K562 (cell line): ENCODE data around the gene HLA-F.

Source experiments
- TF ChIP-seq, protein P1 (sequence below): sonication (generic); formaldehyde crosslinking; IDR thresholded peaks from 2 replicates; pipeline ENCODE4 v1.9.0; 2022; ENCODE audit warnings: mild to moderate bottlenecking, missing genetic modification reagents
- TF ChIP-seq, protein P2 (sequence below): fragments of 250-450 bp; sonication (Bioruptor Pico); IDR thresholded peaks from 2 replicates; pipeline ENCODE4 v1.5.0; 2021

DNA sequence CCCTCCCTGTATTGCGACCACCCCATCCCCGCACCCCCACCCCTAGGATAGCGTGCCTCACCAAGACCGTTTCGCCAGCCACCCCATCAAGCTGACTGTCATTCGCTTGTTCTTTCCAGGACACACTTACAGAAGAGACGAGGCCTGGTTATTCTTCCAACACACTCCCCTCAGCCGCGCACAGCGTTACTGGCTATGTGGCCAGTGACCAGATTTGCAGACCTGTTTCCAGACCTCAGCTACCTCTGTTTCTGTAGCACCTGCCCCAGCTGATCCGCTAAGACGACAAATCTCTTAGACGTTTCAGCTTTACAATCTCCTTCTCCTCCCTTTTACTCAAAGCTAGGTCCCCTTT is 26.1 kb downstream of the HLA-F start:
- TF ChIP-seq, protein P1, sequence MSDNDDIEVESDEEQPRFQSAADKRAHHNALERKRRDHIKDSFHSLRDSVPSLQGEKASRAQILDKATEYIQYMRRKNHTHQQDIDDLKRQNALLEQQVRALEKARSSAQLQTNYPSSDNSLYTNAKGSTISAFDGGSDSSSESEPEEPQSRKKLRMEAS (CRISPR knock-in tag): no peak
- TF ChIP-seq, protein P2, sequence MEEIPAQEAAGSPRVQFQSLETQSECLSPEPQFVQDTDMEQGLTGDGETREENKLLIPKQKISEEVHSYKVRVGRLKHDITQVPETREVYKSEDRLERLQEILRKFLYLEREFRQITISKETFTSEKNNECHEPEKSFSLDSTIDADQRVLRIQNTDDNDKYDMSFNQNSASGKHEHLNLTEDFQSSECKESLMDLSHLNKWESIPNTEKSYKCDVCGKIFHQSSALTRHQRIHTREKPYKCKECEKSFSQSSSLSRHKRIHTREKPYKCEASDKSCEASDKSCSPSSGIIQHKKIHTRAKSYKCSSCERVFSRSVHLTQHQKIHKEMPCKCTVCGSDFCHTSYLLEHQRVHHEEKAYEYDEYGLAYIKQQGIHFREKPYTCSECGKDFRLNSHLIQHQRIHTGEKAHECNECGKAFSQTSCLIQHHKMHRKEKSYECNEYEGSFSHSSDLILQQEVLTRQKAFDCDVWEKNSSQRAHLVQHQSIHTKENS (CRISPR knock-in tag): no peak
